ENCODE results near the gene CFDP1.
A peak's percentile ranks its signal among the peaks of the same experiment; 100 is the strongest.
"Not testable (repeated sequence)": the region's sequence is repeated elsewhere in the genome, so short reads cannot be mapped to it uniquely, and the experiment has no call there.

CFDP1 gene

DNA sequence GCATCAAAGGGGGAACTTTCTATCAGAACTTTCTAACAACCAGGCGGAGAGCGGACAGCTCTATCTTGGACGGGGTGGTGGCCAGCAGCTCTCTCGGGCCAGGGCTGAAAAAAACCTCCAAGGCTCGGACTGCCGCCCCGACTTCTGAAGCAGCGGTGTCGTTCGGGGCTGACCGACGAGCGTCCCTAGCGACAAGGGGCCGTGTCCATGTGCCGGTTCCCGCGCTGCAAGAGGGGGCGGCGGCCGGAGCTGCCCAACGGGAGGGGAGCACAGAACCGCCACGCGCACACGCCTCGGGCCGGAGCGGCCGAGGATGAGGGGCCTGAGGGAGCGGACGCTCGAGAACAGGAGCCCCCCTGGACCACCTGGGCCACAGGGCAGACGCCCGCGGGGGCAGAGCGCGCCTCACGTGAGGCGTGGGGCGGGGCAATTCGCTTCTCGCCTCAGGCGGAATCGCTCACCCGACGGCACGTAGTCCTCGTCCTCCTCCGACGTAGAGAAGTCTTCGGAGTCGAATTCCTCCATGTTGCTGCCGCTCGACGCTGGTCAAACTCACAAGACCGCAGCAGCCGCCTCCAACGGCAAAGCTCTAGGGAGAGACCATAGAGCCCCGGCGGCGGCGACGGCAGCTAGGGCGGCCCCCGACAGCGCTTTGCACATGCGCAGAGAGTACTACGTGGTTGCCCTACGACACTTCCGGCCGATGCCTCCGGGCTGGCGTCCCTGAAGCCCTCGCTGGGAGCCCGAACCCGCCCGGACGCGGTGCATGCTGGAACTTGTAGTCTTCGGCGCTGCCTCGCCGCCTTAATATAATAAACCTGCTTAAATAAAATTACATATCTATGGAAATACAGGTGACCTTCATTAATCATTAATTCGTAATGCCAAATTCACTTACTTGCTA is at the start of gene CFDP1:
TSS of gene CFDP1 (minus strand) at position 676 of the 904 bp plus-strand sequence. CDS start at position 525, 151 bp downstream.
- peak; percentile 95 for DNase-seq

DNA sequence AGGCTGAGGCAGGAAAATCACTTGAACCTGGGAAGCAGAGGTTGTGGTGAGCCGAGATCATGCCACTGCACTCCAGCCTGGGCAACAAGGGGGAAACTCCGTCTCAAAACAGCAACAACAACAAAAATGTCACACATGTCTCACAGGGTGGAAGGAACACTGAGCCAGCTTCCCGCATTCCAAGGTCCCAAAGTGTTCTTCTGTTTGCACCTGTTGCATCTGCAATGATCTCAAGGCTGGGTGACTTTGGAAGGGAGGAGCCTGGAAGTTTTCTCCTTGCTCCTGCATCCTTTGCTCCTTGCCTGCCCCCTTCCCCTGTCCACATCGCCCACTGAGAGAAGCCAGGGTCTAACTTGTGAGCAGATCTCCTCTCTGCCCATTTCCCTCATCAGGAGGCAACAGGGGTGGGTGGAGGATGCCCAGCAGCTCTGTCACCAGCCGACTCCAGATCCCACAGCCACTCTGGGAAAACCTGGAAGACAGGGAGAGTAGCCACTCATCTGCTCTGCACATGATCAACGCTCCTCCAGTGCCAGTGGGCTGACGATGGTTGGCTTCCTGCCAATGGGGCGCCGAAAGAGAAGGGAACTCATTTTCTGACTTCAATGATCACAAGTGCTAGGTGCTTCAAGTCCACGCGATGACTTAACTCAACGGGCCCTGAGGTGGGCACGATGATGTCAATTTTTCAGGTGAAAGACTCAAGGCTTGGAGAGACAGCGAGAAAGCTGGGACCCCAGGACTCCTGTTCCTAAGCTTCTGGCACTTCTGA is 49.3 kb upstream of the CFDP1 start:
- no peak for DNase-seq

- no peak for DNase-seq
Measured at GRCh38 chr16:75481475-75481874, 48.2 kb upstream of the CFDP1 start.

DNA sequence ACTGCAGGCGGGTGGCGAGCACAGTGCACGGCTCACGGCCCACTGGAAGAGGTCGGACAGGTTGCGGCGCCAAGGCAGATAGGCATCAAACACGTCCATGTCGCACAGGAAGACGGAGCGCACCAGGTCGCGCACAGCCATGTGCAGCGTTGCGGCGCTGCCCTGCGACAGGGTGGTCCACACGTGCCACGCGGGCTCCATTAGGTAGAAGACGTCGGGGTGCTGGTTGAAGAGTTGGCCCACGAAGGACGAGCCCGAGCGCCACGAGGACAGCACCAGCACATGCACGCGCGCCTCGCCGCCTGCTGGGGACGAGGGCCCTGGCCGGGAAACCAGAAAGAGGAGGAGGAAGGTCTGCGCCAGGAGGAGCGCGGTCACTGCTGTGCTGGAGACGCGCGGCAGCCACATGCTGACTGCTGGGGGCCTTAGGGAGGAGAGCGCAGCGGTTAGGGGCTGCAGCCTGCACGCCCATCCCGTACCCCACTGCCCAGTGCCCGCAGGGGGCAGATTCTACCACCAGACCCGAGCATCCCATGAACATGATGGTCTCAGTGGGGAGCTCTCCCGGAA is 46.2 kb upstream of the CFDP1 start:
- DNase-seq = no peak

- no peak for DNase-seq
Measured at GRCh38 chr16:75478480-75479345, 45.4 kb upstream of the CFDP1 start.

DNA sequence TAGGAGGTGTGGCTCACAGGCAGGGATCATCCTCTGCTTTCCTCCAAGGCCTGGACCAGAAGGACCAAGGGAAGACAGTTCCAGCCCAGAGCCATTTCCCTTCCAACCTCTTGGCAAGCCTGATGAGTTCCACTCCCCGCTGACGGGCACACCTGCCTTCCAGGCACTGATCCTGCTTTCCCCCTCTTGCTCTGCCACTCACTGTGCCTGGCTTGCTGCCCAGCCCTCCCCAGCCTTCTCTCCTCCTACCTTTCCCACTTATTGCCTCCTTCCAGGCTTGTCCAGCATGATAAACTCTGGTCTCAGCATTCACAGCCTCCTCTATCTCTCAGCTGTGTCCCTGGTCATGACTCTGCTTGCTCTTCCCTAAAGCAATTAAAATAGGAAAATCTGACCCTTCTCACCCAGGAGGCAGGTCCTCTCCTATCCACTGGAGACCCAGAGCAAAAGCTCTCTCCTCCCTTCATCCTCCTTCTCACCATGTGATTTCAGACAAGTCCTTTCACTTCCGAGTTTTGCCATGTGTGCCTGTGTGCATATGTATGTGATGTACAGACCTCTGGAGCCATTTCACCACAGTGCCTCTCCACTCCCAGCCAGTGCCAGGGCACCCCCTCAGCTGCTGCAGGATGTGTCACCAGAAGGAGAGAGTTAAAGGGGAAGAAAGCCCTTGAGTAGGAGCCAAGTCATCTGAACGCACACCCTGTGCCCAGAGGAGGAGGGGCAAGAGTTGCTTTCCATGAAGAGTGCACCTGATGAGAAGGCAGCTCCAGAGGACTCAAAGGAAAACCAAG is 44.6 kb upstream of the CFDP1 start:
- peak; percentile 24 for DNase-seq

- DNase-seq = no peak
Measured at GRCh38 chr16:75476817-75477216, 43.5 kb upstream of the CFDP1 start.

- DNase-seq = no peak
Measured at GRCh38 chr16:75475420-75475847, 42.1 kb upstream of the CFDP1 start.

- DNase-seq = no peak
Measured at GRCh38 chr16:75472908-75473877, 39.9 kb upstream of the CFDP1 start.

- DNase-seq = peak; percentile 44
Measured at GRCh38 chr16:75471723-75472633, 38.7 kb upstream of the CFDP1 start.

DNA sequence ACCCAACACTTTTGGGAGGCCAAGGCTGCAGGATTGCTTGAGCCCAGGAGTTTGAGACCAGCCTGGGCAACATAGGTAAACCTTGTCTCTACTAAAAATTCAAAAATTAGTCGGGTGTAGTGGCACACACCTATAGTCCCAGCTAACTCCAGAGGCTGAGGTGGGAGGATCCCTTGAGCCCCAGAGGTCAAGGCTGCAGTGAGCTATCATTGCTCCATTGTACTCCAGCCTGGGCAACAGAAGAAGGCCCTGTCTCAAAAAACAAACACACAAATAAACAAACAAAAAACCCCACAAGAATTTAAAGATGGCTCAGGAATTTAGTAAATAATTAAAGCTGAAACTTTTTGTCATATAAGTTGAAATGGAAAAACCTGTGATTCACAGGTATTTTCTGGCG is 33.5 kb upstream of the CFDP1 start:
- no peak for DNase-seq

GRCh38 chr16:75464122-75464918 is 31.0 kb upstream of the CFDP1 start, which contains the start of gene TMEM170A:
TMEM170A (minus strand) TSS chr16:75464689; CDS start chr16:75464600, 89 bp downstream.
- peak; percentile 99 for DNase-seq

DNA sequence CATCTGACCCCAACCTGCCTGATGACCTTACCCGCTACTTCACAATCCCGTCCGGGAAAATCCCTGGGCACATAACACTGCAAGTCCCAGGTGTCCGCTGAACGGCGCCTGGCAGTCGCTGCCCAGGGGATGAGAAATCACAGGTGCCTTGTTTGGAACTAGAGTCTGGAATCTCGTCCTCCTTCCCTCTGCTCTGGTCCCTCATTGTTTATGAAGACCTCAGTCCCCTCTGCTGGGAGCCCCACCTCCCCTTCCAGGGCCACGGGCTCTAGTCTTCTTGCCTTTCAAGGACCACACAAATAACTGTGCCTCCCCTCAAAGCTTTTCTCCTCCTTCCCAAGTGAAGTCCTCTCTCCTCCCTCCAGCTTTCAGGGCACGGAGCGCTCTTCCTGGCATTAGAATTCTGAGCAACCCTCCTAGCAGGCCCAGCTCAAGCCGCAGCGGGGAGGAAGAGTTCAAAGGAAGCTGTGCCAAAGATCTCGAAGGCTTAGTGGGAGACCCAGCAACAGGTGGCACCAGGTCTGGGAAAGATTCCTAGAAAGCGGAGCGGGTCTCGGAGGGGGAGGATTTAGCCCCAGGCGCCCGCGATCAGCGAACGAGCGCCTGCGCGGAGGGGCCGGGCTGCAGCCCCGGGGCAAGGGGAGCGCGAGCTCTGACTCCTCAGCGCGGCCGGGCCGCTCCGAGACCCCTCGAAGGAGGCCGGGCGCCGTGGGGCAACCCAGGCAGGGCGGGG is 30.3 kb upstream of the CFDP1 start:
- not testable (repeated sequence) for DNase-seq

- DNase-seq = no peak
Measured at GRCh38 chr16:75462806-75463205, 29.5 kb upstream of the CFDP1 start.

GRCh38 chr16:75461575-75461974 is 28.3 kb upstream of the CFDP1 start:
- no peak for DNase-seq

DNA sequence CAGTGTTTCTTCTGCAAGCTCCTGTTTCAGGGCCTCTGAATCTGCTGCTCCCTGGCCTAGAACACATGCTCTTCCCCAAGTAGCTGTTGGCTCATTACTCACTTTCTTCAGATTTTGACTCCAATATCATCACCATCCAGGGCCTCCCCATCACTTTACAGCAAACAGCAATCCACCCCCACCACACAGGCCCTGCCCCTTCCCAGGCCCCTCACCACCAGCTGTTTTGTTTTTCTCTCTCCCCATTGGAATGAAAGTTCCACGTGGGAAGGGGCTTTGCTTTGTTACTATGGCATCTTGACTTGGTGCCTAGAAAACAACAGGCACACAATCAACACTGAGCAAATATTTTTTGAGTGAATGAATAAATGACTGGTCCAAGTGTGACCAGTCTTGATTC is 27.1 kb upstream of the CFDP1 start:
- no peak for DNase-seq

- no peak for DNase-seq
Measured at GRCh38 chr16:75459691-75460090, 26.4 kb upstream of the CFDP1 start.

DNA sequence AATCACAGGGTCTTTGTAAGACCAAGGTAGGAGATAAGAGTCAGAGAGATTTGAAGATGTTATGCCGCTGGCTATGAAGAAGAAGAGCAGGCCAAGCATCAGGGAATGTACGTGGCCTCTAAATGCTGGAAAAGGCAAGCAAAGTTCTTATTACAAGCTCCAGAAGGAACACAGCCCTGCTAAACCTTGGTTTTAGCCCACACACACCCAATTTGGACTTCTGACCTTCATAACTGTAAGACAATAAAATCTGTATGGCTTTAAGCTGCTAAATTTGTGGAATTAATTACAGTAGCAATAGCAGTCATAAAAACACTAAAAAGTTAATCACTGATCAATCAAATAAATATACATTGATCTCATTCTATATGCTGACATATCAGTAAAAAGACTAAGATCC is 25.1 kb upstream of the CFDP1 start:
- DNase-seq = no peak

All from CD4-positive, alpha-beta T cell treated with Interleukin-15 for 1 hour (primary cell).